Fibroblast of pulmonary artery (primary cell): ENCODE data around the gene ZMYM4.
A peak's percentile ranks its signal among the peaks of the same experiment; 100 is the strongest.

ENCODE experiments used
- DNase-seq: peaks from one replicate; pipeline ENCODE4 v3.0.0-alpha.2; 2010; ENCODE audit warnings: low read depth
- H3K4me3 ChIP-seq: replicated peaks from 2 replicates; pipeline ENCODE4 v1.5.1; 2011; ENCODE audit warnings: low read depth, mild to moderate bottlenecking, control low read depth, low read length, moderate library complexity
- TF ChIP-seq, protein P1 (sequence below): IDR thresholded peaks from 2 replicates; pipeline ENCODE4 v1.5.1; 2011; ENCODE audit warnings: mild to moderate bottlenecking, control low read depth, low read length, inconsistent platforms; ENCODE audit errors: missing control alignments

The ZMYM4 gene

DNA sequence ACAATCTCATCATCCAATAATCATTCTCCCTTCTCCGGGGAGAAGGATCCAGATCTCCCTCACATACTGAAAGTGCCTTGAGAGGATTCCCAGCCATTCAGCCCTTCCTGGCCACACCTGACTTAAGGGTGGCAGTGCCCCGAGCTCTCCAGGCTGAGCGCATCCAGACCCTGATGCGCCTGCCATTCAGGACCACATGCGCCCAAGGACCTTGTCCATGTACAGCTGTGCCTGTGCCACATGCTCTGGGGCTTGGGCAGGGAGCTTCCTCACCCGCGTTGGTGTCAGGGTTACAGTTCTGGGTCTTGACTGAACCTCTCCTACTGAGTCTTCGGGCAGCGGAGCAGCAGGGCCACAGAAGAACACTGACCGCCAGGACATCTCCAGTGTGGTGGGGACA, 167.6 kb downstream of the ZMYM4 start:
- no peak overlapping the region for H3K4me3 ChIP-seq
- TF ChIP-seq, protein P1, sequence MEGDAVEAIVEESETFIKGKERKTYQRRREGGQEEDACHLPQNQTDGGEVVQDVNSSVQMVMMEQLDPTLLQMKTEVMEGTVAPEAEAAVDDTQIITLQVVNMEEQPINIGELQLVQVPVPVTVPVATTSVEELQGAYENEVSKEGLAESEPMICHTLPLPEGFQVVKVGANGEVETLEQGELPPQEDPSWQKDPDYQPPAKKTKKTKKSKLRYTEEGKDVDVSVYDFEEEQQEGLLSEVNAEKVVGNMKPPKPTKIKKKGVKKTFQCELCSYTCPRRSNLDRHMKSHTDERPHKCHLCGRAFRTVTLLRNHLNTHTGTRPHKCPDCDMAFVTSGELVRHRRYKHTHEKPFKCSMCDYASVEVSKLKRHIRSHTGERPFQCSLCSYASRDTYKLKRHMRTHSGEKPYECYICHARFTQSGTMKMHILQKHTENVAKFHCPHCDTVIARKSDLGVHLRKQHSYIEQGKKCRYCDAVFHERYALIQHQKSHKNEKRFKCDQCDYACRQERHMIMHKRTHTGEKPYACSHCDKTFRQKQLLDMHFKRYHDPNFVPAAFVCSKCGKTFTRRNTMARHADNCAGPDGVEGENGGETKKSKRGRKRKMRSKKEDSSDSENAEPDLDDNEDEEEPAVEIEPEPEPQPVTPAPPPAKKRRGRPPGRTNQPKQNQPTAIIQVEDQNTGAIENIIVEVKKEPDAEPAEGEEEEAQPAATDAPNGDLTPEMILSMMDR, result no peak
- DNase-seq, result no peak

DNA sequence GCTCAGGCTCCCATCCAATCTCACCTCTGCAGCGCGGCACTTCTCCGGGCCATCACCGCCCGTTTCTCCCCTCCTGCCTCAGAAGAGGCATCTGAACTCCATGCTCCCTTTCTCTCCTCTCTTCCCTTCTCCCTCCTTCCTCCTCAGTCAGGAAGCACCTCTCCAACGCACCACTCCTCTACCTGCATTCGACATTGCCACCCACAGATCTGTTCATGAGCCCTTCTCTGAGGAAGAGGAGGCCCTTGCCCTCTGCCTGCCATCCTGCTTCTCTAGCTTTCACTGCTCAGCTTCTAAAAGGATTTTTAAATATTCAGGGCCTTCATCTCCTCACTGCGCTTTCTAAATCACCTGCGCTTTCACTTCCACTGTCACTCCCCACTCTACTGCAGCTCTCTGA, 168.7 kb downstream of the ZMYM4 start:
- DNase-seq, result no peak
- TF ChIP-seq, protein P1, result no peak
- H3K4me3 ChIP-seq, result no peak overlapping the region

DNA sequence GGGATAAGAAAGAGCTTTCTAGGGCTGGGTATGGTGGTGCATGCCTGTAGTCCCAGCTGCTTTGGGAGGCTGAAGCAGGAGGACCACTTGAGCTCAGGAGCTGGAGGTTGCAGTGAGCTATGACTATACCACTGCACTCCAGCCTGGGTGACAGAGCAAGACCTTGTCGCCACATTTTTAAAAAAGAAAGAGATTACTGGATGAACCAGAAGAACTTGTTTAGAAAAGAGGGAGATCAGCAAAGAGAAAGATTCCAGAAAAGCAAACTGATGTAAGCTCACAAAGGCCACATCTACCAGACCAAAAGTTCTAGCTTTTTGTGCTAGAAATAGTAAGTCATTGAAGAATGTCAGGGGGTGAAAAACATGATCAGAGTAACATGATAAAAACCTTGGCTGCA, 171.1 kb downstream of the ZMYM4 start:
- H3K4me3 ChIP-seq, result no peak overlapping the region
- no peak for DNase-seq
- TF ChIP-seq, protein P1, result no peak

- TF ChIP-seq, protein P1, result no peak
- DNase-seq, result no peak
- no peak overlapping the region for H3K4me3 ChIP-seq
Measured at GRCh38 chr1:35441926-35442579, 173.5 kb downstream of the ZMYM4 start.

- no peak overlapping the region for H3K4me3 ChIP-seq
- DNase-seq, result no peak
- TF ChIP-seq, protein P1, result no peak
Measured at GRCh38 chr1:35442734-35443133, 174.2 kb downstream of the ZMYM4 start.

- peak; percentile 28 for DNase-seq
- TF ChIP-seq, protein P1, result peak; percentile 12
- no peak overlapping the region for H3K4me3 ChIP-seq
Measured at GRCh38 chr1:35443768-35444518, 175.4 kb downstream of the ZMYM4 start.

DNA sequence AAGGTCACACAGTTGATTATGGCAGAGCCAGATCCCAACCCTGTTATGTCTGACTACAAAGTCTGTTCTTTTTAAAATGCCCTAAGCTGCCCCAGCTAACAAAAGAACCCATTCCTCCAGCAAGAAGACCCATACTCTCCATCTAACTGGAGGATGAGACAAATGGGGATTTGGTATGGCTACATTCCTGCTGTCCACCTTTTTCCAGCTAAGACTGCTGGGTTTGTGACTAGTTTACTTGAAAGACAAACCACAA, 175.9 kb downstream of the ZMYM4 start:
- DNase-seq, result no peak
- TF ChIP-seq, protein P1, result no peak
- no peak overlapping the region for H3K4me3 ChIP-seq
